ENCODE results near the gene PACSIN1.
A peak's percentile ranks its signal among the peaks of the same experiment; 100 is the strongest.
"Not testable (repeated sequence)": the region's sequence is repeated elsewhere in the genome, so short reads cannot be mapped to it uniquely, and the experiment has no call there.

Gene PACSIN1

DNA sequence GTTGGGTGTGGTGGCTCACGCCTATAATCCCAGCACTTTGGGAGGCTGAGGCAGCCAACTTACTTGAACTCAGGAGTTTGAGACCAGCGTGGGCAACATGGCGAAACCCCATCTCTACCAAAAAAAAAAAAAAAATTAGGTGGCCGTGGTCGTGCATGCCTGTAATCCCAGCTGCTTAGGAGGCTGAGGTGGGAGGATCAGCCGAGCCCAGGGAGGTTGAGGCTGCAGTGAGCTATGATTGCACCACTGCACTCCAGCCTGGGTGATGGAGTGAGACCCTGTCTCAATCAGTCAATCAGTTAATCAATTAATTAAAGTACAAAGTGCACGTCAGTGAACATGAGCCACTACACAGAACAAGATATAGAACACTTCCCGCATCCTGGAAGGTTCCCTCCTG lies 21.0 kb downstream of the PACSIN1 start:
- not testable (repeated sequence) for DNase-seq

DNA sequence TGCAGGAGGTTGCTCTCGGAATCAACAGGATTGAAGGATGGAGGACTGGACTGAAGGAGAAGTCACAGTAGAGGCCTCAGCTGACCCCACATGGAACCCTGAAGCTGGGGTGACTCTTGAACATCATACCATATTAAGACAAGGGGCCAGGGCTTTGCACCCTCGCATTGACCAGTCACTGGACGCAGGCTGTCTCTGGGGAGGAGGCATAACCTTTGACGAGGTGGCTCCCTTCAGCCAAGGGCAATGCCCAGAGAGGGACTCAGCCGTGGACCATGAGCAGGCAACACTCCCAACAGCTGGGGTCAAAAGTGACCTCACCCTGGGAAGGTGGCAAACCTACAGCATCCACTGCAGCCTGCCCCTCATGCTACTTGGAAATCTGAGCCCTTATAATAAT lies 21.7 kb downstream of the PACSIN1 start:
- DNase-seq: no peak

DNA sequence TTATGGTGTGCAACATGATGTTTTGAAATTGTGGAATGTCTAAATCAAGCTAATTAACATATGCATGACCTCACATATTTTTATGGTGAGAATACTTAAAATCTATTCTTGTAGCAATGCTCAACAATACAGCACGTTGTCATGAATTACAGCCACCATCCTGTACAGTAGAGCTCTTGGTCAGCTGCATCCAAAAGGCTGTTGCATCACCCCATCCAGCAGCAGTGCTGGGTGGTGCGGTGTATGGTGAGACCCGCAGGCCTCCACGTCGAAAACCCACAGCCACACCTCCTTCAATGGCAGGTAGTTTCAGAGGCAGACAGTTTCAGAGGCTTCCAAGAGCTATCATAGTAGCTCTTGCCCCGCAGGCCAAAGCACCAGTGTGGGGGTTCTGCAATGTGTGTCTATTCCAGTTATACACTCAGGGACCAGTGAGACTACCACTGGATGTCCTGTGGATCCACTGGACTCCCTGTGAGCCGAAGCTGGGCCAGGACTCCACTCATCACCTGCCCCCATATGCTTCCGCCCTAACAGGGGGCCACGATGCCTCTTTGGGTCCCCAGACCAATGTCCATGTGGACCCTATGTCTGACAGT lies 23.4 kb downstream of the PACSIN1 start:
- DNase-seq: no peak

DNA sequence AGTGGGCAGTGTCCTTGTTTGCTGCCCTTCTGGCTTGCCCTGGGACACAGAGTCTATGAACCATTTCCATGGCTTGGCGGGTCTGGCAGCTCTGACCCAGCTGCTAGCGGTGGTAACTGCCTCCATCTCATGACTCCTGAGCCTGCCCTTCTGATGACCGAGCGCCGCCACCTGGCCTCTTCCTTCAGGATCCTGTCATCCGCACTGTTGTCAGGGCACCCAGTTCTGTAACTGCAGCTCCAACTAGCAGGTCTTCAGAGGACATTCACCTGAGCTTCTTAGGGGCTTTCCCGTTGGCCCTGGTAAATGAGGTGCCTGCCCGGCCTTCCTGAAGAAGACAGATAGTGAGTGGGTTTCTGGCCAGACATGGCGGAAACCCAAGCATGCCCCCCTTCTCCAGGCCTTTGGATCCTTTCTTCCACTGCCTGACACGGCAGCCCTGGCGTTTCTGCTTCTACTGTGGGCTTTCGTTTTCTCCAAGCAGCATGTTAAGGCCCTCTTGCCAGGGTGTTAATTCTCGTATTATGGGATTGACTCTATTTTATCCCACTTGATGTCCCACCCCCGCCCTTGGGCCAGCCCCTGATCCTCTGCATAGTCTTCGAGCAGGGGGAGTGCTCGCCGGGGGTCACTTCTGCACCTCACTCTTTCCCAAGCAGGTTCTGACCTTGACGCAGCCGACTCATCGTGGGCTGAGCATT lies 24.7 kb downstream of the PACSIN1 start:
- no peak for DNase-seq

DNA sequence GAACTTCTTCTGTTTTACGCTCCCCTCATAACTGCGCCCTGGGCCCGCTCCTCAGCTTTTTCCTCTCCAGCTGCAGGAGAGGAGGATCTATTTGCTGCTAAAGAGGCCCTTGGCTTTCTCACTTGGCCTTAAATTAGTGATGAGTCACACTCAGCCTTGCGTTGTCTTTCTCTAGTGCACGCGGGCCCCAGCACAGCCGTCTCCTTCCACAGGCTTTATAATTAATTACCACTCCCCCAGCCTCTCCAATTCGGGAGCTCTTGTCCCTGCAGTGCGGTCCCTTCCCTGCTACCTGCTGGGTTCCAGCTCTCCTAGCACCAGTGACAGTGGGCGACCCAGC lies 25.2 kb downstream of the PACSIN1 start:
- DNase-seq: no peak

DNA sequence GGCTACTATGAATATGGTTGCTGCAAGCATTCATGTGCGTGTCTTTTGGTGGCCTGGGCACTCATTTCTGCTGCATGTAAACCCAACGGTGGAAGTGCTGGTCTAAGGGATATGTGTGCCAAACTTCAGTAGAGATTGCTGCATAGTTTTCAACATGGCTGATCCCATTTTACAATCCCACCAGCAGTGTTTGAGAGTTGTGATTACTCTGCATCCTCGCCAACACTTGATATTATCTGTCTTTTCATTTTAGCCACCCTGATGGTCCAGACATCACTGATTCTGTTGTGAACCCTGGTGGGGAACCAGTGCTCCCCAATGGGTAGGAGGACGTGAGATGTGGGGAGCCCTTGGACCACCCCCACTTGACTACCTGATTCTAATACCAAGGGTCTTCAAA lies 27.5 kb downstream of the PACSIN1 start:
- DNase-seq: no peak

DNA sequence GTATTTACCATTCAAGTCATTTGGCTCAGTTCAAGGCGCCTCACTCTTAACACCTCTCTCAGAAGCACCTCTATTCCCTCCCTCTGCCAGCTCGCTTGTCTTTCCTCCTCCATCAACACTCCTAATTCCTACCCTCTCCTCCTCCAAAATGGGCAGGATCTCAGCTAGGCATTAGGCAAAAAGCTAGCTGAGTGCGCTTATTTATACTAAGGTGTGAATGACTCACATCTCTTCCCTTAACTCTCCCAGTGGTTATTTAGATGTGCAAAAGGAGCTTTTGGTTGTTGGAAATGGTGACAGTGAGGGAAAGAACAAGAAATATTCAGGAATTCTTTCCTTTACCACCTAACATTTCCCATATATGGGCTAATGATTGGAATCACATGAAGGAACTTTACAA lies 29.1 kb downstream of the PACSIN1 start:
- DNase-seq: no peak

DNA sequence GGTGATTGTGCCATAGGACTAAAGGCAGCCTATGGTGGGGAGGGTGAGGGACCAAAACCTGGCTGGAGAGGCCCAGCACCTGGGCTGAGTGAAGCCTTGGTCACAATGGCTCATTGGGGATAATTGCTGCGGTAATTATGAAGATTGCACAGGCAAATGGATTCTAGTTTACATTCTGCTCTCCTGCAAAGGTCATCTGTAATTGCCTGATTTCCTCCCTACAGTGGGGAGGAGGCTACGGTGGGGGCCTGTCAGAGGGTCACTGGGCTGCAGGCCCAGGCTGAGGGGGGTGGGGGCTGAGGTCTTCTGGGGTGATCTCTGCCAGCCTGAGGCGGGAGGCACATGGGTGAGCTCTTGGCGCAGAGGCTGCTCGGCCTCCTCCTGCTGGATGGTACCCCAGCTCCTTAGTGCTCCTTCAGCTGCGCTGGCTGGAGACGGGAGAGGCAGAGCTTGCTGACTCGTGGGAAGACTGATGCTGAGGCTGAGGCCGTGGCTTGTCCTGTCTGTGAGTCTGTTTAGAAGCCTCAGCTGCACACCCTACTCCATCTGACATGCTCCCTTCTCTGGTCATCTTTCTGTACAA lies 30.3 kb downstream of the PACSIN1 start:
- no peak for DNase-seq

DNA sequence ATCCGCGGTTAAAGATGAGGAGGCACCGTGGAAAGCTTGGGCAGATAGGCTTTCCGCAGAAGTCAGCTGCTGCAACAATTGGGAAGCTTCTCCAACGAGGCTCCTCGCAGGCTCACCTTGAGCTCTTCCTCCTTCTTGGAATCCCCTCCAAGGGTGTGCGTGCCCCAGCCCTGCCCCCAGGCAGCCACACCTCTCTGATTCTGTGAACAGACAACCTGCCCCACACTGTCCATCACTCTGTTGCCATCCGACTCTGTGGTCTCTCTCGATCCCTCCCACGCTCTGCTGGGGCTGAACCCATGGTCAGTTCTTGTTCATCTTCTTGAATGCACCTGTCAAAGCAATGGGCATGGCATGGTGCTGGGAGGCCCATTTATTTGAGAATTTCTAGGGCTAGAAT lies 31.5 kb downstream of the PACSIN1 start:
- DNase-seq: no peak

DNA sequence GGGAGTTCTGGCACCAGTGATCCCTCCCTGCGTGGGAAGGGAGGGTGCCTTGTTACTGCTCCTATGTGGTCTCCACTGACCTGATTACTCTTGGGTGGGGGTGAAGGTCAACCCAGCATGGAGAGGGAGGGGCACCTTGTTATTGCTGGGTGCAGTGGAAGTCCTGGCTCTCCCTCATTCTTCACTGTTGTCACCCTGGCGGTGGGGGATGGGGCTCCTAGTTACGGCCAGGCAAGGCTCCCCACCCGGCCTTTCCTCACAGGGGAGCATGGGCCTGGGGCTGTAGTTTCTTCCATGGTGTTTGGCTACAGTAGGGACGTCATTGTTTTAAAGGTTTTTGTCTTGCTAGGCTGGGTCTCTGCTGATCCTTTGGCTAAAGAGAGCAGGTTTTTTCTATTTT lies 40.8 kb downstream of the PACSIN1 start:
- DNase-seq: no peak

DNA sequence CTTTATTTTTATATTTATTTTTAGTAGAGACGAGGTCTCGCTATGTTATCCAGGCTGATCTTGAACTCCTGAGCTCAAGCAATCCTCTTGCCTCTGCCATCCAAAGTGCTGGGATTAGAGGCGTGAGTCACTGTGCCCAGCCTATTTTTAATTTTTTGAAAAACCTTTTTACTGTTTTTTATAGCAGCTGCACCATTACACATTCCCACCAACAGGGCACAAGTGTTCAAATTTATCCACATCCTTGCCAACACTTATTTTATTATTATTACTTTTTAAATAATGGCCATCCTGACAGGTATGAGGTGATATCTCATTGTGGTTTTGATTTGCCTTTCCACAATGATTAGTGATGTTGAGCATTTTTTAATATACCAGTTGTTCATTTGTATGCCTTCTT lies 42.5 kb downstream of the PACSIN1 start:
- no peak for DNase-seq

DNA sequence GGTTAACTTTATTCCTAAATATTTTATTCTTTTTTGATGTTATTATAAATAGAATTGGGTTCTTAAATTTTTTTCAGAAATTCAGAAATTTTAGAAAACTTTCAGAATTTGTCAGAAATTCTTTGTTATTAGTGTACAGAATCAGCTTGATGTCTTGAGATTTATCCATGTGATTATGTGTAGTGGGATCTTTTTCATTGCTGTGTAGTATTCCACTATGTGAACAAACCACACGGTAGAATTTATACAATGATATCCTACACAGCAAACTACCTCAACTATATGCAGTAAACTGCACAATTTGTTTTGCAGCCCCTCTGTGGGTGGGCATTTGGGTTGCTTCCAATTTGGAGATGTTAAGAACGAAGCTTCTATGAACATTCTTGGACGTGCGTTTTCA lies 43.9 kb downstream of the PACSIN1 start:
- no peak for DNase-seq

DNA sequence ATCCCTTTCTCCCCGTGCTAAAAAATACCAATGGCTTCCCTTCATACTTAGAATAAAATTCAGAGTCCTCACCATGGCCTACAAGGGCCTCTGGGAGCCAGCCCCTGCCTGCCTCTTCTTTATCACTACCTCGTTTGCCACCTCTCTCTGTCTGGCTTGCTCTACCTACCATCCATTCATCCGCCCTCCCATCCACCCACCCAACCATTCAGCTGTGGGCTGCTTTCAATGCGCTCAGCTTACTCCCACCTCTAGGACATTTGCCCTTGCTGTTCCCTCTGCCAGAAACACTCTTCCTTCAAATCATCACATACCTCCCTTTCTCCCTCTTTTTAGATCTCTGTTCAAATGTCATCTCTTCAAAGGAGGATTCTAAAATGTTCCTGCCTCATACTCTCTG lies 44.4 kb downstream of the PACSIN1 start:
- DNase-seq: no peak

DNA sequence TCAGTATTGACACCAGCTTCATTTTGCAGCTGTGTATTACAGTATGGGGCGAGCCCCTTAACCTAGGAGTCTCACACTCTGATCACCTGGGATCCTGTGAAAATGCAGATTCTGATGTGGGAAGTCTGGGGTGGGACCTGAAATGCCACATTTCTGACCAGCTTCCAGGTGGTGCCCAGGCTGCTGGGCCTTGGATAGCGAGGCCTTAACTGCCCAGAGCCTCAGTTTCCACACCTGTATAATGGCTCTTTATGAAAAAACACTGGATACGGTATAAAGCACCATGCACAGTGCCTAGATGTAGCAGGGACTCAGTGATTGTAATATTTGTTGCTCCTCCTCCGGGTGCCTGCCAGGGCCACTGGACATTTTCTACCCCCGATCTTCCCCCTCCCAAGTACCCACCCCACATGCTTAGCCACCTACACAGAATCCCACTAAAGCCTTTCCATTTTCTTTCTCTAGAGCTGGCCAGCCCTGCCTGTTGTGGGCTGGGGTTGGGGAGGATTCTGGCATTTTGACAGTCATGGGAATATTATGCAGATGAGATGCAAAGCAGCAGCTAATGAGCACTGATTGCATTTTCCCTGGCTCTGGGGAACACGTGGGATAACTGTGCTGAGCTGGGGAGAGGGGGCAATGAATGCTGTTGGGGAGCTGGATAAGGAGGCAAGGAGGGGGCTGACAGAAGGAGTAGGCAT lies 45.5 kb downstream of the PACSIN1 start:
- DNase-seq: peak; percentile 13

DNA sequence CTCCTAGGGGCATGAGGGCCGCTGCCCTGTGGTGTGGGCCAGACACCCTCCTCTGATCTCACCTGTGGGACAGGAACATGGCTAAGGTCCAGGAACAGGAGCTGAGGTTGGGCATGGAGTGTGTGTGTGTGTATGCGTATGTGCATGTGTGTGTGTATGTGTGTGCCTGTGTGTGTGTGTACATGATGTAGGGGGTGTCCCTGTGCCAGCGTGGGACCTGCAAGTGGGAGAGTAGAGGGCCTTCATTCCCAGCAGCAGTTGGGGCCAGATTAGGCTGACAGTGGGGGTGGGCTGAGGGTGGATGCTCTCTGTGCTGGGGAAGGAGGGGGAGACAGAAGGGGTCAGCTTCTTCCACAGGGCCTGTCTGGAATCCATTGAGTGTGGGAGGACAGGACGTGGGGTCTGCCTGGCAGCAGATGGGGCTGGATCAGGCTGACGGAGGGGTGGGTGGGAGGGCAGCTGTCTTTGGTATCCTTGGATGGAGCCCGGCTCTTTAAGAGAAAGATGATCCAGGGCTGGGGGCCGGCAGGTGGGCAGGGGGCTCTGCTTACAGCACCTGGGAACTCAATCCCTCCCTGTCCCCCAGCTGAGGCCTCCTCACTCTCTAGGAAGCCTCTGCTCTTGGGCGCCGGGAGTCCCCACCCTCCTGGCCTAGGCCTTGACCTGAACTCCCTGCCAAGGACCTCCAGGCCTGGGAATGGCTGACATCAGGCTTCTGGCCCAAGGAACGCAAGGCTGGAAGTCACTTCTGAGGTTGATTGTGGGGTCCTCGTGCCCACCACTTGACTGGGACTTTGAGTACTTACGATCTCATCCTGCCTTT lies 46.2 kb downstream of the PACSIN1 start:
- DNase-seq: no peak

DNA sequence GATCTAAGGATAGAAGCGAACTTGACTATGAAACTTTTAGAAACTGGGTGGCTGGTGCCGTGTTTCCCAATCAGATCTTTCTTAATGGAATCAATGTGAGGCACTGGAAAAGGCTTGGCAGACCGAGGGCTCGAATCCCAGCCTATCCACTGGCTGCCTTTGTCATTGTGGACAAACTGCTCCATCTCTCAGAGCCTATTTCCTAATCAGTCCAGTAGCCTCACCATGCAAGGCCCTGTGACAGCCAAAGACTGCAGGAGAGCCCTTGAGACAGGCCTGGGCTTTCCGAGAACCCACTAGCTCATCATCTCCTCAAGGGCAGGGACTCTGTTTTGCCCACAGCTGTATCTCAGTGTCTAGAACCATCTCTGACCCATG lies 46.9 kb downstream of the PACSIN1 start:
- no peak for DNase-seq

DNA sequence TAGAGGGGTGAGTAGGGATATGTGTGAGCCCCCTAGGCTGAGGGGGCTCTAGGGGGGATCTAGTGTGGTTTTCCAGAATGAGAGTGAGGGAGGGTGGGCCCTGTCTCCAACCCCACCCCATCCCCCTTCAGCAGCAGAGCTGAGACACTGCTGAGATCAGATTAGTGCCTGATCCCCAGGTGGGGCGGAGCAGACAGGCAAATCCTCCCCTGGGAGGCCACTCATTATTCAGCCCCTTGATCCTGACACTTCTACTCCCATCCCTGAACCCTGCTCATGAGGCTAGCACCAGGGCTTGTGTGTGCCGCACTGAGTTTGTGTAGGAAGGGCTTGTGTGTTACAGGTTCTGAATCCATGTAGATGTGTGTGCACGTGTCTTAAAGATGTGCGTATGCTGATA lies 47.8 kb downstream of the PACSIN1 start:
- peak; percentile 9 for DNase-seq

DNA sequence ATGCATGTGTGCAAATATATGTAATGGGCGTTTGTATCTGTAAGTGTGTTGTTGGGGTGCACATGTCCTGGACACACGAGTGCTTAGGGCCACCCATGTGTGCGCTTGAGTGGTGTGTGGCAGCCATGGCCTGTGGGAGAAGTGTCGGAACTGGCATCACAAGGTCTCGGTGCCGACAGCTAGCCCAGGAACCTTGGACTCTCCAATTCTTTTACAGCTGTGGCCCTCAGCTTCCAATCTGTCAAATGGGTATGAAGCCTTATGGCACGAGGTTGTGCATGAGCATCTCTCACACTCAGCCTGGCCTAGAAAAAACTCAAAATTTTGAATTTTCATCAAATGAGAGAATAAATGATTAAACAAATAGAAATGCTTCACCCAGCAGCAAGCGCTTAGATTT lies 48.2 kb downstream of the PACSIN1 start:
- DNase-seq: no peak

DNA sequence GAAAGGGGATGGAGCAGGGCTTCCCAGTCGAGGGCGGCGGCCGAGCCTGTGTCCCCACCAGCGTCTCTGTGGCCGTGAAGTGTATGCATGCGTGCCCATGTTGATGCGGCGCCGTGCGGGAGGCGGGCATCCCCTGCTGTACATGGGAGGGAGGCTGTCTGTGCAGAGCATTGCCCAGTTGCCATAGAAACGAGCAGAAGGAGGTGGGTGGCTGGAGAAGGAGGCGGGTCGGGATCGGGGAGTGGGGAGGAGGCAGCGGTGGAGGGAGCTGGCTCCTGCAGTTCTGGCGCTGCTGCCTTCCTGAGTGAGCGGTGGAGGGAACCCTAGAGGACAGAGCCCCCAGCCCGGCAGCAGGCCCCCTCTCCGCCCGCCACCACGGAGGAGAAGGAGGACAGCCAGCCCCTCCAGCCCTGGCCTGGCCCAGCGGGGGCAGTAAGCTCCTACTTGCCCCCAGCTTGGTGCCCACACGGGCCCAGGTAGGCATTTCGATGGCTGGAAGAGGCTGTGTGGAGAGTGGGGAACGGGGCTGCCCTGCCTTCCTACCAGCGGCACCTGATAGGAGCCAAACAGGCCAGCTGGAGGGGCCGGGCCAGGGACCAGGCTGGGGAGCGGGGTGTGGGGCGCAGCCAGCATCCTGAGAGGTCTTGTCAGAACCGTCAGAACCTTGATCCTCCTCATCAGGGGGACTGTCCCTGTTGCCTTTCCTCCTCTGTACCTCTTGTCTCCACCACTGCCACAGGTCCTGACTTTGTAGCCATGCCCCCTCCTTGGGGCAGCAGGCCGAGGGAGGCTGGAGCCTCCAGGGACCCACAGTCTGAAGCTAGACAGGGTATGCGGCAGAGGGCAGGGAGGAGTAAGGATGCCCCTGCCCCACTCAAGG lies 49.0 kb downstream of the PACSIN1 start:
- no peak for DNase-seq

DNA sequence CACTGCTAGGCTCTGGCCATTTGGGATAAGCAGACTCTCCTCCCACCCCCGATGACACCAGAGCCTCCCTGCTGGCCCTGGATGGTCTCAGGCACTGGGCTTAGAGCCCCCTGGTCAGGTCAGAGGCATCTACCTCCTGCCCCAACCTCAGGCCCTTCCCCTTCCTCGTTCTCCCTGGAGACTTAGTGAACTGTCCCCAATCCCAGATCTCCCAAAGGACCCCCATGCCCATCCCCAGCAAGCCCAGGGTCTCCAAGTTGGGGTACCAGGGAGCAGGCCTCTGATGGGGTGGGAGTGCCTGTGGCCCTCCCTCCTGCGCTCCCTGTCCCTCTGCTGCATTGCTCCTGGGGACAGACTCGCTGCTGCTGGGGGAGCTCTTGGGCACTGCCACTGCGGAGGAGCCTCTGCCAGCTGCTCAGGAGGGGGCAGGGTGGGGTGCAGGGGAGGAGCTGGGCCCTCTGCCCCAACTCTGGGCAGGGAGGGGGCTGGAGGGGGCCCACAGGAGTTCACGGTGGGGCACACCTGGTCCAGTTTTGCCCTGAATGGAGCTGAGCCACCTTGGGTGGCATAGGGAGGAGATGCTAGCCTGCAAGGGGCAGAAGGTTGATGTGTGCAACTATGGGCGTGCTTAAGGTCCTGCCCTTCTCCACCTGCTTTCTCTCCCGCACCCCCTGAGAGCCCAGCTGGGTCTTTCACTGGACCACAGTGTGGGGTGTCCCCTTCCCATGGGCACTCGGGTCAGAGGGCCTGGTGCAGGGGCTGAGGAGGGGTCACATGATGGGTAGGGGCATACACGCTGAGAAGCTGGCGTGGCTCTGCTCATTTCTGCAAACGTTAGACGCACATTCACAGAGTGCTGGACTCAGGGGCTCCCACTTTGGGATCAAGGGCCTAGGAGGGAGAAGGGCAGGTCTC lies 49.9 kb downstream of the PACSIN1 start:
- no peak for DNase-seq
